ENCODE data around the gene NDUFV3. TPM values are rescaled to one million over a fixed set of nuclear protein-coding genes. Genes with fewer than 3 reads are reported as not detected.
"Not testable (repeated sequence)": the region's sequence is repeated elsewhere in the genome, so short reads cannot be mapped to it uniquely, and the experiment has no call there.

The NDUFV3 gene
- total RNA-seq, 1 donor from 2014 or later, result 38.6 TPM

DNA sequence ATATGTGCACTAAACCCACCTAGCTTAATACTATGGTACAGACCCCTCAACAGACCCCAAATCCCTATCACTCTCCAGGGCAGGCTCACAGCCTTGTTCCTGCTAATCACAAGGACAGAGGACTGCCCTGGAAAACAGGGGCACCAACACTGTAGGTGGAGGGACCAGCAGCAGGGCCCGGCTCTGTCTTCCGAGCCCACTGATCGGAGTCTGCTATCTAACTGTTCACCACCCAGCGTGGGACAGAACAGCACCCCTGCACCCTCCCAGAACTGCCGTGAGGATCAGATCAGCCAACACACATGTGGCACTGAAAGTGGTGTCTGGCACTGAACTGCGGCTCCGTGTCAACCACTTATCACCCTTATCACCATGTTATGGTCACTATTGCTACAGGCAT lies 20.0 kb upstream of the NDUFV3 start:
- no peaks in the 10 kb centered on the region for H3K27me3 Mint-ChIP-seq
- peaks cover 4% of the 10 kb centered on the region for H3K36me3 Mint-ChIP-seq
- no peak for DNase-seq (ENCODE audit: extremely low spot score, unreplicated experiment)
- TF ChIP-seq, protein P1, sequence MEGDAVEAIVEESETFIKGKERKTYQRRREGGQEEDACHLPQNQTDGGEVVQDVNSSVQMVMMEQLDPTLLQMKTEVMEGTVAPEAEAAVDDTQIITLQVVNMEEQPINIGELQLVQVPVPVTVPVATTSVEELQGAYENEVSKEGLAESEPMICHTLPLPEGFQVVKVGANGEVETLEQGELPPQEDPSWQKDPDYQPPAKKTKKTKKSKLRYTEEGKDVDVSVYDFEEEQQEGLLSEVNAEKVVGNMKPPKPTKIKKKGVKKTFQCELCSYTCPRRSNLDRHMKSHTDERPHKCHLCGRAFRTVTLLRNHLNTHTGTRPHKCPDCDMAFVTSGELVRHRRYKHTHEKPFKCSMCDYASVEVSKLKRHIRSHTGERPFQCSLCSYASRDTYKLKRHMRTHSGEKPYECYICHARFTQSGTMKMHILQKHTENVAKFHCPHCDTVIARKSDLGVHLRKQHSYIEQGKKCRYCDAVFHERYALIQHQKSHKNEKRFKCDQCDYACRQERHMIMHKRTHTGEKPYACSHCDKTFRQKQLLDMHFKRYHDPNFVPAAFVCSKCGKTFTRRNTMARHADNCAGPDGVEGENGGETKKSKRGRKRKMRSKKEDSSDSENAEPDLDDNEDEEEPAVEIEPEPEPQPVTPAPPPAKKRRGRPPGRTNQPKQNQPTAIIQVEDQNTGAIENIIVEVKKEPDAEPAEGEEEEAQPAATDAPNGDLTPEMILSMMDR (conservative IDR thresholded peaks at IDR 0.05), result no peak
- no peaks in the 10 kb centered on the region for H3K9me3 Mint-ChIP-seq
- no peak overlapping the region for H3K4me3 Mint-ChIP-seq
- H3K27ac Mint-ChIP-seq, result no peak overlapping the region
- H3K4me1 Mint-ChIP-seq (ENCODE audit: unreplicated experiment), result peaks cover 2% of the 10 kb centered on the region

DNA sequence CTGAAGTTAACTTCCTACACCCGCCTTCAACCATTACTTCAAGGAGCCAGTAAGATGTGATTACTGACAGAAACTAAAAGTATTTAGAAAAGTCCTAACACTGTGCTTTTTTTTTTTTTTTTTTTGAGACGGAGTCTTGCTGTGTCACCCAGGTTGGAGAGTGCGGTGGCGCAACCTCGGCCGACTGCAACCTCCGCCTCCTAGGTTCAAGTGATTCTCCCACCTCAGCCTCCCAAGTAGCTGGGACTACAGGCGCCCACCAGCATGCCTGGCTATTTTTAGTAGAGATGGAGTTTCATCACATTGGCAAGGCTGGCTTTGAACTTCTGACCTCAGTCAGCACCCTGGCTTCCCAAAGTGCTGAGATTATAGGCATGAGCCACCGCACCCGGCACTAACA lies 17.3 kb upstream of the NDUFV3 start:
- H3K27me3 Mint-ChIP-seq; DNase-seq (ENCODE audit: extremely low spot score, unreplicated experiment); H3K4me3 Mint-ChIP-seq; H3K36me3 Mint-ChIP-seq; H3K27ac Mint-ChIP-seq; H3K9me3 Mint-ChIP-seq: not testable (repeated sequence)
- H3K4me1 Mint-ChIP-seq (ENCODE audit: unreplicated experiment), result peaks cover 17% of the 10 kb centered on the region

DNA sequence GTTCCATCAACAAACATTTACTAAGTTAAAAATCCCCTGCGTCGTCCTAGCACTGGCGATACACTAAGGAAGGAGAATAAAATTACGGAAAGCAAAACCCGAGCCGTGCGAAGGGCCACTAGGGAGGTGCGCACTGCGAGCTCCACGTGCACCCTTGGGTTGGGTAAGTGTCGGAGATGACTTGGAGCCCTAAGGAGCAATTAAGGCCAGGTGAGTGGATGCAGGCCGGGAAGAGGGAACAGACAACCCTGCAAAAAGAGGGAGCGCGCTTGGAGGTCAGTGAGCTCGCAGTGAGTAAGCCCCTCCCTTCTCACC lies 14.5 kb upstream of the NDUFV3 start:
- Mint-ChIP-seq H3K9me3 (no peaks in the 10 kb centered on the region), H3K27ac (peak overlapping the region; percentile 96), H3K4me1 (ENCODE audit: unreplicated experiment) (peaks cover 17% of the 10 kb centered on the region), H3K4me3 (peak overlapping the region; percentile 98), H3K27me3 (no peaks in the 10 kb centered on the region), H3K36me3 (no peaks in the 10 kb centered on the region)
- TF ChIP-seq, protein P1 (conservative IDR thresholded peaks at IDR 0.05), result no peak
- DNase-seq (ENCODE audit: extremely low spot score, unreplicated experiment), result no peak

DNA sequence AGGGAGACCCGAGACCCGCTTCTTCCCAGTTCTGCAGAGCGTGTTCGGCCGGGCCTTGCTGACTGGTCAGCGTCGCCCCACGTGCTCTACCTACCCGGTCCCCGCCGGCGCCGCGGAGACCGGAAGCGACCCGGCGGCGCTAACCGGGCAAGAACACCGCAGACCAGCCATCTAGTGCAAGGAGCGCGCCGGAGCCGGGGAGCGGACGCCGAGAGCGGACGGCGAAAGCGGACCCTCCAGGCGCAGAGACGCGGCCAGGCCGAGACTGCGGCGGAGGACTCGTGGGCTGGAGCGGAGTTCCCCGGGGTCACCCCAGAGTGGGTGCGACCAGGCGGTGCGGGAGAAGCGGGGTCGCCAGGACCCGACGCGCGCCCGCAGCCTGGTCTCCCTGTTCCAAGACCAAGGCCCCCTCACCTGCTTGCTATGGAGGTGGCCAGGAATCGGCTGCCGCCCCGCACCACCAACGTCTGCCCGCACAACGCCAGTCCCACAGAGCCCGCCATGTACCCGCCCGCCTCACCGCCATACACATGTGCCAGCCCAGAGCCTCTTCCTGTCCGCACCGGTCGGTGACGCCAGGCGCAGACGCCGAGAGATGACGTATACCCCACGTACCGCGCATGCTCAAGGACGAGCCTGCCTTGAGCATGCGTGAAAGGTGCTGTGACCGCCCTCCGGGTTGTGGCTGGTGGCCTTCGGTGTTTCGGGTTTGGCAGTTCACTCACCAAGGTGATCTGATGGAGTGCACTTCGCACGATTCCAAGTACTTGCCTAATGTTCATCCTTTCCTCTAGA lies 13.9 kb upstream of the NDUFV3 start, which contains the start of gene WDR4:
Gene WDR4, minus strand, starts transcription at position 547 of the 795 bp plus-strand sequence. Its CDS starts 44 bp downstream, at position 503.
- TF ChIP-seq, protein P1 (conservative IDR thresholded peaks at IDR 0.05), result no peak
- Mint-ChIP-seq H3K4me1 (ENCODE audit: unreplicated experiment) (peaks cover 17% of the 10 kb centered on the region), H3K36me3 (no peaks in the 10 kb centered on the region), H3K27me3 (no peaks in the 10 kb centered on the region), H3K4me3 (peak within 1 kb of the TSS; percentile 98), H3K27ac (peak within 1 kb of the TSS; percentile 96), H3K9me3 (no peaks in the 10 kb centered on the region)
- DNase-seq (ENCODE audit: extremely low spot score, unreplicated experiment), result peak; percentile 99

DNA sequence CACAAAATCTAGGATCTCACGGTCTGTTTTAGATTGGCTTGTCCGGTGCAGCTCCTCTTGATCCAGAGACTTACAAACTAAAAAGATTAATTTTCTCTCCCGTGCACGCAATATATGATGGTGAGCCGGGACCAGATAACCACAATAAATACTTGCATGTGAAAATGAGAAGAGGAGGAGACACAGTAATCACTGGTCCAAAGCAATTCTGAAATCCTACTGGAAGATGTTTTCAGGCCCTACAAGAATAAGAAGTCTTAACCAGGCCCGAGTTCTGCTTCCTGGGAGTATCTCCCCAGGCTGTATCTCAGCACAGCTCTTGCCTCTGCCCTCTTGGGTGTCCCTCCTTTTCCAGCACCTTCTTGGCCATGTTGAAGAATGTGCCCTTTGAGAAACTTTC lies 12.8 kb upstream of the NDUFV3 start:
- TF ChIP-seq, protein P1 (conservative IDR thresholded peaks at IDR 0.05), result no peak
- Mint-ChIP-seq H3K27me3 (no peaks in the 10 kb centered on the region), H3K27ac (peak overlapping the region; percentile 96), H3K36me3 (no peaks in the 10 kb centered on the region), H3K4me1 (ENCODE audit: unreplicated experiment) (peaks cover 17% of the 10 kb centered on the region), H3K4me3 (peak overlapping the region; percentile 98), H3K9me3 (no peaks in the 10 kb centered on the region)
- DNase-seq (ENCODE audit: extremely low spot score, unreplicated experiment), result no peak

DNA sequence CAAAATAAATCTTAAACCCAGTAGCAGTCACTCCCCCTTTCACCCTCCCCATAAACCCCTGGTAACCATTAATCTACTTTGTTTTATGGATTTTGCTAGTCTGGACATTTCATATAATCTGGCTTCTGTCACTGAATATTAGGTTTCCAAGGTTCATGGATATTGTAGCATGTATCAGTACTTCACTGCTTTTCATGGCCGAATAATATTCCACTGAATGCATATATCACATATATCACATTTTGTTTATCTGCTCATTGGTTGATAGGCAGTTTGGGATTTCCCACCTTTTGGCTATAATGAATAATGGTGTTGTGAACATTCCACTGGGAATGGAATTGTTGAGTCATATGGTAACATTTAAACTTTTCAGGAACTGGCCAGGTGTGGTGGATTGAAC lies 9.2 kb upstream of the NDUFV3 start:
- Mint-ChIP-seq H3K27me3 (no peaks in the 10 kb centered on the region), H3K36me3 (no peaks in the 10 kb centered on the region), H3K4me1 (ENCODE audit: unreplicated experiment) (peaks cover 13% of the 10 kb centered on the region), H3K27ac (no peak overlapping the region), H3K9me3 (no peaks in the 10 kb centered on the region), H3K4me3 (no peak overlapping the region)
- TF ChIP-seq, protein P1 (conservative IDR thresholded peaks at IDR 0.05), result no peak
- no peak for DNase-seq (ENCODE audit: extremely low spot score, unreplicated experiment)

Measured in type B pancreatic cell (in vitro differentiated cells).